Measurements from ENCODE around the gene ARL9.

ARL9 gene

DNA sequence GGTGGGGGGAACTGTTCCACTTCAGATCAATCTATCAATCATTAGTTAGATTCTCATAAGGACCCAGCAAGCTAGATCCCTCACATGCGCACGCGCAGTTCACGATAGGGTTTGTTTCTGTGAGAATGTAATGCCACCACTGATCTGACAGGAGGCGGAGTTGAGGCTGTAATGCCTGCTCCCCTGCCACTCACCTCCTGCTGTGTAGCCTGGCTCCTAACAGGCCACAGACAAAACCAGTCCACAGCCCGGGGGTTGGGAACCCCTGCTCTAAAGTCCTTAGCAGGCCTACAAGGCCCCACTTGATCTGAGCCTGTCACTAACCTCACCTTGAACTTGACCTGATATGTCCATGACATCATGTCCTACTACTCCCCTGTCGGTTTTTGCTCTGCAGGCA, 30.3 kb downstream of the ARL9 start:
- Mint-ChIP-seq H3K27ac (no peak overlapping the region), H3K36me3 (ENCODE audit: low read depth) (no peaks in the 10 kb centered on the region), H3K27me3 (ENCODE audit: low read depth) (no peaks in the 10 kb centered on the region), H3K4me1 (no peaks in the 10 kb centered on the region), H3K4me3 (no peak overlapping the region), H3K9me3 (no peaks in the 10 kb centered on the region)
- TF ChIP-seq, protein P1, sequence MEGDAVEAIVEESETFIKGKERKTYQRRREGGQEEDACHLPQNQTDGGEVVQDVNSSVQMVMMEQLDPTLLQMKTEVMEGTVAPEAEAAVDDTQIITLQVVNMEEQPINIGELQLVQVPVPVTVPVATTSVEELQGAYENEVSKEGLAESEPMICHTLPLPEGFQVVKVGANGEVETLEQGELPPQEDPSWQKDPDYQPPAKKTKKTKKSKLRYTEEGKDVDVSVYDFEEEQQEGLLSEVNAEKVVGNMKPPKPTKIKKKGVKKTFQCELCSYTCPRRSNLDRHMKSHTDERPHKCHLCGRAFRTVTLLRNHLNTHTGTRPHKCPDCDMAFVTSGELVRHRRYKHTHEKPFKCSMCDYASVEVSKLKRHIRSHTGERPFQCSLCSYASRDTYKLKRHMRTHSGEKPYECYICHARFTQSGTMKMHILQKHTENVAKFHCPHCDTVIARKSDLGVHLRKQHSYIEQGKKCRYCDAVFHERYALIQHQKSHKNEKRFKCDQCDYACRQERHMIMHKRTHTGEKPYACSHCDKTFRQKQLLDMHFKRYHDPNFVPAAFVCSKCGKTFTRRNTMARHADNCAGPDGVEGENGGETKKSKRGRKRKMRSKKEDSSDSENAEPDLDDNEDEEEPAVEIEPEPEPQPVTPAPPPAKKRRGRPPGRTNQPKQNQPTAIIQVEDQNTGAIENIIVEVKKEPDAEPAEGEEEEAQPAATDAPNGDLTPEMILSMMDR (IDR thresholded peaks at IDR 0.05; ENCODE audit: unreplicated experiment in 3 of 3): no peak

- TF ChIP-seq, protein P1 (IDR thresholded peaks at IDR 0.05; ENCODE audit: unreplicated experiment in 3 of 3): no peak
- Mint-ChIP-seq H3K27ac (no peak overlapping the region), H3K27me3 (ENCODE audit: low read depth) (no peaks in the 10 kb centered on the region), H3K36me3 (ENCODE audit: low read depth) (no peaks in the 10 kb centered on the region), H3K4me1 (no peaks in the 10 kb centered on the region), H3K4me3 (no peak overlapping the region), H3K9me3 (no peaks in the 10 kb centered on the region)
Measured at GRCh38 chr4:56537147-56537546, 31.6 kb downstream of the ARL9 start.

GRCh38 chr4:56540826-56541225, 35.2 kb downstream of the ARL9 start:
- Mint-ChIP-seq H3K4me1 (peaks cover 8% of the 10 kb centered on the region), H3K27me3 (ENCODE audit: low read depth) (peaks cover 11% of the 10 kb centered on the region), H3K36me3 (ENCODE audit: low read depth) (no peaks in the 10 kb centered on the region), H3K9me3 (no peaks in the 10 kb centered on the region), H3K4me3 (no peak overlapping the region), H3K27ac (no peak overlapping the region)
- TF ChIP-seq, protein P1 (IDR thresholded peaks at IDR 0.05; ENCODE audit: unreplicated experiment in 3 of 3): no peak

GRCh38 chr4:56544573-56545131, 39.1 kb downstream of the ARL9 start:
- TF ChIP-seq, protein P1 (IDR thresholded peaks at IDR 0.05; ENCODE audit: unreplicated experiment in 3 of 3): peak; percentile 99 to 100 (median 99)

GRCh38 chr4:56550642-56551041, 45.1 kb downstream of the ARL9 start:
- TF ChIP-seq, protein P1 (IDR thresholded peaks at IDR 0.05; ENCODE audit: unreplicated experiment in 3 of 3): no peak
- H3K27me3 Mint-ChIP-seq (ENCODE audit: low read depth): peaks cover 16% of the 10 kb centered on the region
- no peak overlapping the region for H3K4me3 Mint-ChIP-seq
- H3K36me3 Mint-ChIP-seq (ENCODE audit: low read depth): no peaks in the 10 kb centered on the region
- H3K9me3 Mint-ChIP-seq: peaks cover 5% of the 10 kb centered on the region
- H3K27ac Mint-ChIP-seq: no peak overlapping the region
- no peaks in the 10 kb centered on the region for H3K4me1 Mint-ChIP-seq

More at GRCh38 chr4:56544573-56545131, 39.1 kb downstream of the ARL9 start:
- H3K27me3 Mint-ChIP-seq (ENCODE audit: low read depth): peaks cover 22% of the 10 kb centered on the region
- H3K36me3 Mint-ChIP-seq (ENCODE audit: low read depth): no peaks in the 10 kb centered on the region
- H3K4me1 Mint-ChIP-seq: peaks cover 8% of the 10 kb centered on the region
- H3K4me3 Mint-ChIP-seq: peak overlapping the region; percentile 80 to 81 (median 81)
- no peaks in the 10 kb centered on the region for H3K9me3 Mint-ChIP-seq
- peak overlapping the region in 2 of 3 experiments; percentile 23 to 47 for H3K27ac Mint-ChIP-seq

GRCh38 chr4:56551516-56551915, 45.9 kb downstream of the ARL9 start:
- Mint-ChIP-seq H3K9me3 (peaks cover 5% of the 10 kb centered on the region), H3K27ac (no peak overlapping the region), H3K4me1 (no peaks in the 10 kb centered on the region), H3K27me3 (ENCODE audit: low read depth) (peaks cover 17% of the 10 kb centered on the region), H3K4me3 (no peak overlapping the region), H3K36me3 (ENCODE audit: low read depth) (no peaks in the 10 kb centered on the region)
- TF ChIP-seq, protein P1 (IDR thresholded peaks at IDR 0.05; ENCODE audit: unreplicated experiment in 3 of 3): no peak

Data from nephron (organoid).